OCI-M1 (cell line): ENCODE measurements around the gene MSI2.

Experiments
- DNase-seq: peaks from one replicate; lab custom pipeline; 2025; lab: John Stamatoyannopoulos, UW

MSI2 gene

GRCh38 chr17:57269598-57270255 lies 13.4 kb downstream of the MSI2 start:
- no peak for DNase-seq

GRCh38 chr17:57270801-57271245 lies 14.5 kb downstream of the MSI2 start:
- DNase-seq, result no peak

- no peak for DNase-seq
Observed at GRCh38 chr17:57271821-57272220, 15.5 kb downstream of the MSI2 start.

- no peak for DNase-seq
Observed at GRCh38 chr17:57273490-57273889, 17.2 kb downstream of the MSI2 start.

GRCh38 chr17:57274162-57274561 lies 17.8 kb downstream of the MSI2 start:
- no peak for DNase-seq

- DNase-seq, result no peak
Observed at GRCh38 chr17:57275071-57275764, 18.9 kb downstream of the MSI2 start.

- no peak for DNase-seq
Observed at GRCh38 chr17:57276621-57277020, 20.3 kb downstream of the MSI2 start.

- DNase-seq, result no peak
Observed at GRCh38 chr17:57277923-57278604, 21.7 kb downstream of the MSI2 start.

- no peak for DNase-seq
Observed at GRCh38 chr17:57278740-57279387, 22.5 kb downstream of the MSI2 start.

- no peak for DNase-seq
Observed at GRCh38 chr17:57279432-57279831, 23.1 kb downstream of the MSI2 start.

GRCh38 chr17:57281887-57282286 lies 25.6 kb downstream of the MSI2 start:
- DNase-seq, result no peak

GRCh38 chr17:57282296-57282695 lies 26.0 kb downstream of the MSI2 start:
- DNase-seq, result peak; percentile 41

GRCh38 chr17:57283203-57283971 lies 27.1 kb downstream of the MSI2 start:
- DNase-seq, result no peak

- no peak for DNase-seq
Observed at GRCh38 chr17:57284583-57284982, 28.3 kb downstream of the MSI2 start.

GRCh38 chr17:57284984-57285646 lies 28.8 kb downstream of the MSI2 start:
- peak; percentile 96 for DNase-seq

- peak; percentile 47 for DNase-seq
Observed at GRCh38 chr17:57285701-57286100, 29.4 kb downstream of the MSI2 start.

GRCh38 chr17:57286399-57287105 lies 30.2 kb downstream of the MSI2 start:
- no peak for DNase-seq

GRCh38 chr17:57288040-57288772 lies 31.9 kb downstream of the MSI2 start:
- DNase-seq, result no peak

GRCh38 chr17:57288773-57289121 lies 32.4 kb downstream of the MSI2 start:
- DNase-seq, result no peak

GRCh38 chr17:57289130-57289529 lies 32.8 kb downstream of the MSI2 start:
- no peak for DNase-seq
